ENCODE data around the gene EID2B. TPM values are rescaled to one million over a fixed set of nuclear protein-coding genes. Genes with fewer than 3 reads are reported as not detected.

The EID2B gene
- total and polyA plus RNA-seq, 9 donors = 2.3 to 7.5 (median 6.2) TPM

- intact Hi-C loops (cut with DNase I) = loop anchor here in 2 of 4 donors (10.0 kb wide), 1 partner anchor 290 kb away; the partner anchor contains the start of gene FBL (in 2 of the 2)
- H3K27ac ChIP-seq = no peak overlapping the region
- DNase-seq = no peak
- WGBS, 3 donors = 51 to 70% (median 52%) methylated on average over 4 of the region's 4 CpGs
- no peaks in the 10 kb centered on the region for H3K9me3 ChIP-seq
- TF ChIP-seq EP300 (IDR thresholded peaks at IDR 0.05) = no peak
- no peak for TF ChIP-seq POLR2A (IDR thresholded peaks at IDR 0.05)
- no peak for TF ChIP-seq CTCF (IDR thresholded peaks at IDR 0.05)
- H3K36me3 ChIP-seq = no peaks in the 10 kb centered on the region
- H3K4me1 ChIP-seq (ENCODE audit: insufficient read depth) = no peaks in the 10 kb centered on the region
- H3K27me3 ChIP-seq = no peaks in the 10 kb centered on the region
- H3K4me3 ChIP-seq = no peak overlapping the region
Measured at GRCh38 chr19:39554701-39555311, 22.2 kb upstream of the EID2B start.

GRCh38 chr19:39553082-39553652 lies 20.5 kb upstream of the EID2B start:
- no peak overlapping the region for H3K27ac ChIP-seq
- H3K27me3 ChIP-seq = no peaks in the 10 kb centered on the region
- intact Hi-C loops (cut with DNase I) = loop anchor here in 2 of 4 donors (10.0 kb wide), 1 partner anchor 292 kb away; the partner anchor contains the start of gene FBL (in 2 of the 2)
- DNase-seq = no peak
- no peaks in the 10 kb centered on the region for H3K4me1 ChIP-seq (ENCODE audit: insufficient read depth)
- WGBS, 3 donors = 44 to 65% (median 56%) methylated on average over 6 to 7 of the region's 7 CpGs
- H3K36me3 ChIP-seq = no peaks in the 10 kb centered on the region
- H3K4me3 ChIP-seq = no peak overlapping the region
- TF ChIP-seq EP300 (IDR thresholded peaks at IDR 0.05) (no peak), POLR2A (IDR thresholded peaks at IDR 0.05) (no peak), CTCF (IDR thresholded peaks at IDR 0.05) (no peak)
- no peaks in the 10 kb centered on the region for H3K9me3 ChIP-seq

- intact Hi-C loops (cut with DNase I) = loop anchor here in 2 of 4 donors (10.0 kb wide), 1 partner anchor 295 kb away; the partner anchor contains the start of gene FBL (in 2 of the 2)
- no peak overlapping the region for H3K27ac ChIP-seq
- H3K27me3 ChIP-seq = no peaks in the 10 kb centered on the region
Measured at GRCh38 chr19:39550197-39550596, 17.5 kb upstream of the EID2B start.

GRCh38 chr19:39546599-39546998 lies 13.9 kb upstream of the EID2B start:
- Histone ChIP-seq H3K4me1 (ENCODE audit: insufficient read depth) (no peaks in the 10 kb centered on the region), H3K27ac (no peak overlapping the region), H3K27me3 (no peaks in the 10 kb centered on the region), H3K36me3 (no peaks in the 10 kb centered on the region), H3K4me3 (no peak overlapping the region), H3K9me3 (no peaks in the 10 kb centered on the region)
- WGBS, 3 donors = 53 to 55% (median 55%) methylated on average over 8 of the region's 8 CpGs
- DNase-seq = no peak
- intact Hi-C loops (cut with DNase I) = loop anchor here in 1 of 4 donors (10.0 kb wide), 1 partner anchor 668 kb away; the partner anchor contains the start of gene TTC9B
- TF ChIP-seq CTCF (IDR thresholded peaks at IDR 0.05) = no peak
- no peak for TF ChIP-seq POLR2A (IDR thresholded peaks at IDR 0.05)
- TF ChIP-seq EP300 (IDR thresholded peaks at IDR 0.05) = no peak

More at GRCh38 chr19:39550197-39550596, 17.5 kb upstream of the EID2B start:
- Histone ChIP-seq H3K4me3 (no peak overlapping the region), H3K36me3 (no peaks in the 10 kb centered on the region), H3K4me1 (ENCODE audit: insufficient read depth) (no peaks in the 10 kb centered on the region), H3K9me3 (no peaks in the 10 kb centered on the region)
- no peak for DNase-seq
- TF ChIP-seq EP300 (IDR thresholded peaks at IDR 0.05) = no peak
- TF ChIP-seq POLR2A (IDR thresholded peaks at IDR 0.05) = no peak
- TF ChIP-seq CTCF (IDR thresholded peaks at IDR 0.05) = no peak
- 72 to 80% (median 80%) methylated on average over 5 of the region's 5 CpGs for WGBS, 3 donors

All from ovary (tissue), 9 donors.